Liver (tissue), 9 donors: ENCODE data around the gene CEACAM8. TPM values are rescaled to one million over a fixed set of nuclear protein-coding genes. Genes with fewer than 3 reads are reported as not detected.

ENCODE experiments used
- DNase-seq: peaks from one replicate; pipeline ENCODE4 v3.0.0-alpha.2; 2017; ENCODE audit warnings: low spot score
- H3K27ac ChIP-seq, 2 donors: one replicate each; pipeline ENCODE4 v1.7.0; 2013; ENCODE audit warnings: inconsistent platforms in 2 of 2, low read length in 2 of 2, control low read depth in 1 of 2, low read depth in 1 of 2, mild to moderate bottlenecking in 1 of 2
- H3K27me3 ChIP-seq, 4 donors: one replicate each; pipeline versions ENCODE4 v1.6.1 to v1.7.0; 2013; ENCODE audit warnings: low read length in 3 of 4, inconsistent platforms in 1 of 4, mild to moderate bottlenecking in 1 of 4, moderate library complexity in 1 of 4; ENCODE audit not compliant: control insufficient read depth in 4 of 4, insufficient read depth in 4 of 4
- H3K36me3 ChIP-seq, 4 donors: one replicate each; pipeline versions ENCODE4 v1.6.1 to v1.7.0; 2013; ENCODE audit warnings: low read length in 3 of 4, mild to moderate bottlenecking in 3 of 4, low read depth in 1 of 4, moderate library complexity in 1 of 4; ENCODE audit not compliant: control insufficient read depth in 4 of 4, insufficient read depth in 3 of 4
- H3K4me1 ChIP-seq, 4 donors: one replicate each; pipeline versions ENCODE4 v1.6.1 to v1.7.0; 2013; ENCODE audit warnings: low read length in 3 of 4, mild to moderate bottlenecking in 3 of 4, moderate library complexity in 1 of 4; ENCODE audit not compliant: control insufficient read depth in 4 of 4, insufficient read depth in 4 of 4
- H3K4me3 ChIP-seq, 3 donors: one replicate each; pipeline versions ENCODE4 v1.6.1 to v1.7.0; 2013; ENCODE audit warnings: low read length in 3 of 3, control low read depth in 1 of 3, low read depth in 1 of 3, mild to moderate bottlenecking in 1 of 3
- H3K9ac ChIP-seq, 2 donors: one replicate each; pipeline ENCODE4 v1.7.0; 2013; ENCODE audit warnings: low read length in 2 of 2, mild to moderate bottlenecking in 2 of 2, moderate library complexity in 2 of 2, control low read depth in 1 of 2, low read depth in 1 of 2
- H3K9me3 ChIP-seq, 4 donors: one replicate each; pipeline versions ENCODE4 v1.6.1 to v1.7.0; 2013; ENCODE audit warnings: low read length in 3 of 4; ENCODE audit not compliant: control insufficient read depth in 4 of 4
- ATF3 ChIP-seq: IDR thresholded peaks from 2 replicates; pipeline ENCODE4 v1.6.1; 2016; ENCODE audit warnings: antibody characterized with exemption
- EGR1 ChIP-seq, 2 donors: IDR thresholded peaks; 2 replicates each; pipeline ENCODE4 v1.6.1; 2016 to 2018; ENCODE audit warnings: antibody characterized with exemption in 2 of 2, low read depth in 2 of 2
- FOXA1 ChIP-seq: IDR thresholded peaks from 2 replicates; pipeline ENCODE4 v1.6.1; 2016; ENCODE audit warnings: antibody characterized with exemption
- FOXA2 ChIP-seq: IDR thresholded peaks from 2 replicates; pipeline ENCODE4 v1.6.1; 2016; ENCODE audit warnings: antibody characterized with exemption
- GABPA ChIP-seq, 2 donors: IDR thresholded peaks in 1 of 2; conservative IDR thresholded peaks in 1 of 2; 2 replicates each; pipeline ENCODE4 v1.6.1; 2016; ENCODE audit warnings: antibody characterized with exemption in 2 of 2, mild to moderate bottlenecking in 1 of 2, moderate library complexity in 1 of 2
- HNF4A ChIP-seq, 2 donors: conservative IDR thresholded peaks; 2 replicates each; pipeline ENCODE4 v1.6.1; 2016; ENCODE audit warnings: antibody characterized with exemption in 2 of 2, mild to moderate bottlenecking in 2 of 2
- JUND ChIP-seq, 2 donors: IDR thresholded peaks; 2 replicates each; pipeline ENCODE4 v1.6.1; 2016; ENCODE audit warnings: antibody characterized with exemption in 2 of 2
- MAX ChIP-seq: IDR thresholded peaks from 2 replicates; pipeline ENCODE4 v1.6.1; 2016; ENCODE audit warnings: antibody characterized with exemption
- NR2F2 ChIP-seq: IDR thresholded peaks from 2 replicates; pipeline ENCODE4 v1.6.1; 2016; ENCODE audit warnings: antibody characterized with exemption
- RAD21 ChIP-seq, 2 donors: IDR thresholded peaks; 2 replicates each; pipeline ENCODE4 v1.6.1; 2016; ENCODE audit warnings: antibody characterized with exemption in 2 of 2, mild to moderate bottlenecking in 2 of 2
- RXRA ChIP-seq, 2 donors: IDR thresholded peaks; 2 replicates each; pipeline ENCODE4 v1.6.1; 2017 to 2018; ENCODE audit warnings: antibody characterized with exemption in 2 of 2, mild to moderate bottlenecking in 1 of 2
- SP1 ChIP-seq: IDR thresholded peaks from 2 replicates; pipeline ENCODE4 v1.6.1; 2018; ENCODE audit warnings: antibody characterized with exemption, mild to moderate bottlenecking
- TAF1 ChIP-seq: conservative IDR thresholded peaks from 2 replicates; pipeline ENCODE4 v1.6.1; 2016; ENCODE audit warnings: antibody characterized with exemption, mild to moderate bottlenecking
- YY1 ChIP-seq: IDR thresholded peaks from 2 replicates; pipeline ENCODE4 v1.6.1; 2016; ENCODE audit warnings: antibody characterized with exemption, mild to moderate bottlenecking
- ZBTB33 ChIP-seq: IDR thresholded peaks from 2 replicates; pipeline ENCODE4 v1.6.1; 2016; ENCODE audit warnings: antibody characterized with exemption
- WGBS: extraction: QIAGEN DNeasy Blood & Tissue Kit; methylation state at CpG from one replicate; pipeline ENCODE4 v1.1.7; 2013; 5-methylcytosine and 5-hydroxymethylcytosine counted together
- polyA plus RNA-seq, 2 donors: library from polyadenylated mRNA; stranded (reverse) in 1 of 2; unstranded in 1 of 2; fragments of 200-250 nt in 1 of 2; fragments of >200 nt in 1 of 2; fragmentation: Nextera tagmentation in 1 of 2; extraction: Ambion mirVana in 1 of 2; gene quantifications; one replicate each; pipeline versions ENCODE4 v1.2.1 to v1.2.3, GENCODE V29; 2013 to 2015
- total RNA-seq, 2 donors: library from RNA; depleted of rRNA; stranded (reverse); fragments of >200 nt; gene quantifications; one replicate each; pipeline ENCODE4 v1.2.3, GENCODE V29; 2014
- TF ChIP-seq, protein P1 (sequence below): IDR thresholded peaks from 2 replicates; pipeline ENCODE4 v1.6.1; 2016; ENCODE audit warnings: antibody characterized with exemption, mild to moderate bottlenecking
- TF ChIP-seq, protein P2 (sequence below): fragments of 150-350 bp; IDR thresholded peaks from 2 replicates; pipeline ENCODE4 v1.5.1; 2017; ENCODE audit warnings: improper control_type of control experiment, low read depth, low read length; ENCODE audit not compliant: missing input control
- donor health status: healthy.
- donor health status: healthy.
- donor health status: healthy.
- donor health status: healthy.
- donor health status: healthy.

CEACAM8 gene
- total and polyA plus RNA-seq, 4 donors, result 0.07 to 2.1 (median 0.16) TPM; not detected in 1

DNA sequence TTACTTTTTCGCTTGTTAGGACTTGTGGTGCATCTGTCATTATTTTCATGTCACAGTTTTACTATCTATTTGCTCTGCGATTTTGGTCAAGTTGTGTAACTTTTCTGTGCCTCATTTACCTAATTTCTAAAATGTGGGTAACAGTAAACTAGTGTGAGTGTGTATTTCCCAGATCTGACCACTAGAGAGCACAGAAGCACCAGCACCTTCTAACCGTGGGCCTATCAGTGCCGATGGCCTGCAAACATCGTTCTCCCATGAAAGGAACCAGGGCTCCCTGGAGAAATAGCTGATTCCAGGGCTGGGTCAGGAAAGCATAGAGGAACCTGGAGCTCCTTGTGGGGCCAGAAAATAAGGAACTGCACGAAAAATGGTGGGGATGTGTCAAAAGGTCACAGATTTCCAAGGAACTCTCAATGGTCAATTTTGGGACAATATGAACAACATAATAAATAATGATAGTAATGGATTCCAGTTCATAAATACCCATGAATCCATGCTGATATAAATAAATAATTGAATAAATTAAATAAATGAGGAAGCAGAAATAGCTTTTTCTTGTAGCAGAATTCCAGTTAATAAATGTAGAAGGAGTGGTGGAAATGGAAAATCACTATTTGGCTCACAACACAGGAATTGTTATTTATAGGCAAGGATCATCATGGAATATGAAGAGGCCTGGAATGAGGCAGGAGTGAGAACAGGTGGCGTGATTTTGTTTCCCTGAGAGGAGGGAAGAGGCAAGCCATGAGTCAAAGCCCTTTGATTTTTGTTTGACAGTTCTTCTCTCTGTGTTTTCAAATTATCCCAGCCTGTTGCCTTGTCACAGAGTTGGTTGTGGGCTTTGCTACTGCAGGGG, 31.1 kb downstream of the CEACAM8 start:
- no peak for TF ChIP-seq FOXA2
- no peak for TF ChIP-seq FOXA1
- peak; percentile 72 to 81 for TF ChIP-seq RAD21 (IDR thresholded peaks at IDR 0.05)
- no peak for TF ChIP-seq RXRA (IDR thresholded peaks at IDR 0.05)
- TF ChIP-seq, protein P1, sequence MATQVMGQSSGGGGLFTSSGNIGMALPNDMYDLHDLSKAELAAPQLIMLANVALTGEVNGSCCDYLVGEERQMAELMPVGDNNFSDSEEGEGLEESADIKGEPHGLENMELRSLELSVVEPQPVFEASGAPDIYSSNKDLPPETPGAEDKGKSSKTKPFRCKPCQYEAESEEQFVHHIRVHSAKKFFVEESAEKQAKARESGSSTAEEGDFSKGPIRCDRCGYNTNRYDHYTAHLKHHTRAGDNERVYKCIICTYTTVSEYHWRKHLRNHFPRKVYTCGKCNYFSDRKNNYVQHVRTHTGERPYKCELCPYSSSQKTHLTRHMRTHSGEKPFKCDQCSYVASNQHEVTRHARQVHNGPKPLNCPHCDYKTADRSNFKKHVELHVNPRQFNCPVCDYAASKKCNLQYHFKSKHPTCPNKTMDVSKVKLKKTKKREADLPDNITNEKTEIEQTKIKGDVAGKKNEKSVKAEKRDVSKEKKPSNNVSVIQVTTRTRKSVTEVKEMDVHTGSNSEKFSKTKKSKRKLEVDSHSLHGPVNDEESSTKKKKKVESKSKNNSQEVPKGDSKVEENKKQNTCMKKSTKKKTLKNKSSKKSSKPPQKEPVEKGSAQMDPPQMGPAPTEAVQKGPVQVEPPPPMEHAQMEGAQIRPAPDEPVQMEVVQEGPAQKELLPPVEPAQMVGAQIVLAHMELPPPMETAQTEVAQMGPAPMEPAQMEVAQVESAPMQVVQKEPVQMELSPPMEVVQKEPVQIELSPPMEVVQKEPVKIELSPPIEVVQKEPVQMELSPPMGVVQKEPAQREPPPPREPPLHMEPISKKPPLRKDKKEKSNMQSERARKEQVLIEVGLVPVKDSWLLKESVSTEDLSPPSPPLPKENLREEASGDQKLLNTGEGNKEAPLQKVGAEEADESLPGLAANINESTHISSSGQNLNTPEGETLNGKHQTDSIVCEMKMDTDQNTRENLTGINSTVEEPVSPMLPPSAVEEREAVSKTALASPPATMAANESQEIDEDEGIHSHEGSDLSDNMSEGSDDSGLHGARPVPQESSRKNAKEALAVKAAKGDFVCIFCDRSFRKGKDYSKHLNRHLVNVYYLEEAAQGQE, result no peak
- no peak for TF ChIP-seq MAX
- TF ChIP-seq, protein P2, sequence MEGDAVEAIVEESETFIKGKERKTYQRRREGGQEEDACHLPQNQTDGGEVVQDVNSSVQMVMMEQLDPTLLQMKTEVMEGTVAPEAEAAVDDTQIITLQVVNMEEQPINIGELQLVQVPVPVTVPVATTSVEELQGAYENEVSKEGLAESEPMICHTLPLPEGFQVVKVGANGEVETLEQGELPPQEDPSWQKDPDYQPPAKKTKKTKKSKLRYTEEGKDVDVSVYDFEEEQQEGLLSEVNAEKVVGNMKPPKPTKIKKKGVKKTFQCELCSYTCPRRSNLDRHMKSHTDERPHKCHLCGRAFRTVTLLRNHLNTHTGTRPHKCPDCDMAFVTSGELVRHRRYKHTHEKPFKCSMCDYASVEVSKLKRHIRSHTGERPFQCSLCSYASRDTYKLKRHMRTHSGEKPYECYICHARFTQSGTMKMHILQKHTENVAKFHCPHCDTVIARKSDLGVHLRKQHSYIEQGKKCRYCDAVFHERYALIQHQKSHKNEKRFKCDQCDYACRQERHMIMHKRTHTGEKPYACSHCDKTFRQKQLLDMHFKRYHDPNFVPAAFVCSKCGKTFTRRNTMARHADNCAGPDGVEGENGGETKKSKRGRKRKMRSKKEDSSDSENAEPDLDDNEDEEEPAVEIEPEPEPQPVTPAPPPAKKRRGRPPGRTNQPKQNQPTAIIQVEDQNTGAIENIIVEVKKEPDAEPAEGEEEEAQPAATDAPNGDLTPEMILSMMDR, result peak; percentile 69
- TF ChIP-seq ATF3, result no peak
- TF ChIP-seq NR2F2, result no peak
- TF ChIP-seq EGR1 (IDR thresholded peaks at IDR 0.05; ENCODE audit: low read depth in 2 of 2), result no peak
- TF ChIP-seq TAF1, result no peak
- TF ChIP-seq JUND (IDR thresholded peaks at IDR 0.05), result no peak
- no peak for TF ChIP-seq SP1
- TF ChIP-seq YY1, result no peak
- no peak for TF ChIP-seq ZBTB33
- no peak for TF ChIP-seq HNF4A (conservative IDR thresholded peaks at IDR 0.05)
- no peak for TF ChIP-seq GABPA (IDR thresholded peaks at IDR 0.05 in 1 of 2, conservative IDR thresholded peaks at IDR 0.05 in 1 of 2)
- DNase-seq, result no peak
- Histone ChIP-seq H3K9me3 (no peaks in the 10 kb centered on the region), H3K27ac (no peak overlapping the region), H3K27me3 (peaks cover 0 to 3% (median 0%) of the 10 kb centered on the region in 4 donors), H3K36me3 (no peaks in the 10 kb centered on the region), H3K9ac (no peak overlapping the region), H3K4me1 (no peaks in the 10 kb centered on the region), H3K4me3 (no peak overlapping the region)
- WGBS, result 18% methylated on average over 7 of the region's 7 CpGs
